ENCODE data around the gene RPS19.

- TF ChIP-seq, protein P1, sequence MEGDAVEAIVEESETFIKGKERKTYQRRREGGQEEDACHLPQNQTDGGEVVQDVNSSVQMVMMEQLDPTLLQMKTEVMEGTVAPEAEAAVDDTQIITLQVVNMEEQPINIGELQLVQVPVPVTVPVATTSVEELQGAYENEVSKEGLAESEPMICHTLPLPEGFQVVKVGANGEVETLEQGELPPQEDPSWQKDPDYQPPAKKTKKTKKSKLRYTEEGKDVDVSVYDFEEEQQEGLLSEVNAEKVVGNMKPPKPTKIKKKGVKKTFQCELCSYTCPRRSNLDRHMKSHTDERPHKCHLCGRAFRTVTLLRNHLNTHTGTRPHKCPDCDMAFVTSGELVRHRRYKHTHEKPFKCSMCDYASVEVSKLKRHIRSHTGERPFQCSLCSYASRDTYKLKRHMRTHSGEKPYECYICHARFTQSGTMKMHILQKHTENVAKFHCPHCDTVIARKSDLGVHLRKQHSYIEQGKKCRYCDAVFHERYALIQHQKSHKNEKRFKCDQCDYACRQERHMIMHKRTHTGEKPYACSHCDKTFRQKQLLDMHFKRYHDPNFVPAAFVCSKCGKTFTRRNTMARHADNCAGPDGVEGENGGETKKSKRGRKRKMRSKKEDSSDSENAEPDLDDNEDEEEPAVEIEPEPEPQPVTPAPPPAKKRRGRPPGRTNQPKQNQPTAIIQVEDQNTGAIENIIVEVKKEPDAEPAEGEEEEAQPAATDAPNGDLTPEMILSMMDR (IDR thresholded peaks at IDR 0.05) = no peak
- TF ChIP-seq POLR2A (IDR thresholded peaks at IDR 0.05; ENCODE audit: low read depth) (no peak), EP300 (IDR thresholded peaks at IDR 0.05) (no peak), POLR2AphosphoS5 (IDR thresholded peaks at IDR 0.05) (no peak)
These were observed 17.1 kb downstream of the RPS19 start, which contains the start of gene CD79A for GRCh38 chr19:41876847-41877832.

Data from esophagus muscularis mucosa (tissue), 4 donors.